ENCODE measurements around the gene CAMTA1. TPM values are rescaled to one million over a fixed set of nuclear protein-coding genes. Genes with fewer than 3 reads are reported as not detected.

Gene CAMTA1
- total and polyA plus RNA-seq, 2 donors, result 53.3 to 115 TPM

GRCh38 chr1:7581754-7582459, 796.7 kb downstream of the CAMTA1 start:
- 54% methylated on average over 13 of the region's 13 CpGs for WGBS
- no peaks in the 10 kb centered on the region for H3K4me1 ChIP-seq (ENCODE audit: insufficient read depth)
- no peak for DNase-seq (ENCODE audit: extremely low spot score)
- no peaks in the 10 kb centered on the region for H3K36me3 ChIP-seq (ENCODE audit: insufficient read depth)
- no peak overlapping the region for H3K4me3 ChIP-seq (ENCODE audit: low read depth, low read length)
- H3K27ac ChIP-seq (ENCODE audit: low read depth), result no peak overlapping the region

- Histone ChIP-seq H3K36me3 (ENCODE audit: insufficient read depth) (no peaks in the 10 kb centered on the region), H3K4me1 (ENCODE audit: insufficient read depth) (no peaks in the 10 kb centered on the region), H3K27ac (ENCODE audit: low read depth) (no peak overlapping the region), H3K4me3 (ENCODE audit: low read depth, low read length) (no peak overlapping the region)
- no peak for DNase-seq (ENCODE audit: extremely low spot score)
- 94% methylated on average over 4 of the region's 4 CpGs for WGBS
Observed at GRCh38 chr1:7582460-7582972, 797.3 kb downstream of the CAMTA1 start.

GRCh38 chr1:7583291-7584096, 798.2 kb downstream of the CAMTA1 start:
- H3K36me3 ChIP-seq (ENCODE audit: insufficient read depth), result no peaks in the 10 kb centered on the region
- WGBS, result 76% methylated on average over 15 of the region's 15 CpGs
- DNase-seq (ENCODE audit: extremely low spot score), result no peak

GRCh38 chr1:7584157-7584556, 798.9 kb downstream of the CAMTA1 start:
- H3K27ac ChIP-seq (ENCODE audit: low read depth), result no peak overlapping the region
- DNase-seq (ENCODE audit: extremely low spot score), result no peak
- H3K36me3 ChIP-seq (ENCODE audit: insufficient read depth), result no peaks in the 10 kb centered on the region
- no peak overlapping the region for H3K4me3 ChIP-seq (ENCODE audit: low read depth, low read length)
- WGBS, result 94% methylated on average over 11 of the region's 11 CpGs
- no peaks in the 10 kb centered on the region for H3K4me1 ChIP-seq (ENCODE audit: insufficient read depth)

More at GRCh38 chr1:7583291-7584096, 798.2 kb downstream of the CAMTA1 start:
- Histone ChIP-seq H3K4me3 (ENCODE audit: low read depth, low read length) (no peak overlapping the region), H3K4me1 (ENCODE audit: insufficient read depth) (no peaks in the 10 kb centered on the region), H3K27ac (ENCODE audit: low read depth) (no peak overlapping the region)

- H3K4me3 ChIP-seq (ENCODE audit: low read depth, low read length), result no peak overlapping the region
- H3K27ac ChIP-seq (ENCODE audit: low read depth), result no peak overlapping the region
- 89% methylated on average over 12 of the region's 12 CpGs for WGBS
- no peaks in the 10 kb centered on the region for H3K4me1 ChIP-seq (ENCODE audit: insufficient read depth)
- no peak for DNase-seq (ENCODE audit: extremely low spot score)
- H3K36me3 ChIP-seq (ENCODE audit: insufficient read depth), result no peaks in the 10 kb centered on the region
Observed at GRCh38 chr1:7584643-7585042, 799.4 kb downstream of the CAMTA1 start.

- no peak overlapping the region for H3K27ac ChIP-seq (ENCODE audit: low read depth)
- no peak for DNase-seq (ENCODE audit: extremely low spot score)
- H3K4me3 ChIP-seq (ENCODE audit: low read depth, low read length), result no peak overlapping the region
- H3K36me3 ChIP-seq (ENCODE audit: insufficient read depth), result no peaks in the 10 kb centered on the region
- no peaks in the 10 kb centered on the region for H3K4me1 ChIP-seq (ENCODE audit: insufficient read depth)
- 86% methylated on average over 14 of the region's 14 CpGs for WGBS
Observed at GRCh38 chr1:7585216-7585907, 800.1 kb downstream of the CAMTA1 start.

- WGBS, result 53% methylated on average over 26 of the region's 26 CpGs
- Histone ChIP-seq H3K27ac (ENCODE audit: low read depth) (no peak overlapping the region), H3K36me3 (ENCODE audit: insufficient read depth) (no peaks in the 10 kb centered on the region), H3K4me3 (ENCODE audit: low read depth, low read length) (no peak overlapping the region), H3K4me1 (ENCODE audit: insufficient read depth) (no peaks in the 10 kb centered on the region)
- no peak for DNase-seq (ENCODE audit: extremely low spot score)
Observed at GRCh38 chr1:7586031-7586941, 801.0 kb downstream of the CAMTA1 start.

GRCh38 chr1:7587108-7587772, 802.0 kb downstream of the CAMTA1 start:
- DNase-seq (ENCODE audit: extremely low spot score), result no peak

GRCh38 chr1:7587773-7588456, 802.7 kb downstream of the CAMTA1 start:
- H3K4me1 ChIP-seq (ENCODE audit: insufficient read depth), result no peaks in the 10 kb centered on the region
- H3K36me3 ChIP-seq (ENCODE audit: insufficient read depth), result no peaks in the 10 kb centered on the region
- DNase-seq (ENCODE audit: extremely low spot score), result no peak
- 79% methylated on average over 17 of the region's 17 CpGs for WGBS
- no peak overlapping the region for H3K4me3 ChIP-seq (ENCODE audit: low read depth, low read length)
- H3K27ac ChIP-seq (ENCODE audit: low read depth), result no peak overlapping the region

More at GRCh38 chr1:7587108-7587772, 802.0 kb downstream of the CAMTA1 start:
- H3K4me1 ChIP-seq (ENCODE audit: insufficient read depth), result no peaks in the 10 kb centered on the region
- H3K27ac ChIP-seq (ENCODE audit: low read depth), result no peak overlapping the region
- 80% methylated on average over 18 of the region's 18 CpGs for WGBS
- no peaks in the 10 kb centered on the region for H3K36me3 ChIP-seq (ENCODE audit: insufficient read depth)
- H3K4me3 ChIP-seq (ENCODE audit: low read depth, low read length), result no peak overlapping the region

GRCh38 chr1:7588457-7588827, 803.2 kb downstream of the CAMTA1 start:
- Histone ChIP-seq H3K27ac (ENCODE audit: low read depth) (no peak overlapping the region), H3K36me3 (ENCODE audit: insufficient read depth) (no peaks in the 10 kb centered on the region), H3K4me3 (ENCODE audit: low read depth, low read length) (no peak overlapping the region), H3K4me1 (ENCODE audit: insufficient read depth) (no peaks in the 10 kb centered on the region)
- 88% methylated on average over 7 of the region's 7 CpGs for whole genome bisulfite sequencing
- no peak for DNase-seq (ENCODE audit: extremely low spot score)

GRCh38 chr1:7589080-7589735, 804.0 kb downstream of the CAMTA1 start:
- no peak for DNase-seq (ENCODE audit: extremely low spot score)
- Histone ChIP-seq H3K27ac (ENCODE audit: low read depth) (no peak overlapping the region), H3K36me3 (ENCODE audit: insufficient read depth) (no peaks in the 10 kb centered on the region), H3K4me1 (ENCODE audit: insufficient read depth) (no peaks in the 10 kb centered on the region), H3K4me3 (ENCODE audit: low read depth, low read length) (no peak overlapping the region)
- 89% methylated on average over 14 of the region's 14 CpGs for WGBS
